OCI-LY1 (cell line): Measurements from ENCODE around the gene HDDC2.

Source experiments
- CTCF ChIP-seq: fragments of 200-600 bp; sonication (generic), shearing (Covaris generic); IDR thresholded peaks from 2 replicates; pipeline ENCODE4 v1.5.1; 2017; ENCODE audit warnings: mild to moderate bottlenecking, antibody characterized with exemption, low read length, moderate library complexity, mixed read lengths
- EZH2 ChIP-seq: fragments of 200-600 bp; sonication (generic), shearing (Covaris generic); IDR thresholded peaks from 2 replicates; pipeline ENCODE4 v1.8.0; 2017; ENCODE audit warnings: borderline replicate concordance, mixed run types, mild to moderate bottlenecking, antibody characterized with exemption, low read length, moderate library complexity, mixed read lengths

GRCh38 chr6:125248136-125248535, 53.6 kb downstream of the HDDC2 start:
- TF ChIP-seq CTCF (no peak), EZH2 (no peak)
